ENCODE results near the gene ARHGAP21.

ARHGAP21 gene

GRCh38 chr10:24617771-24618396, 105.8 kb downstream of the ARHGAP21 start:
- no peak overlapping the region for H3K4me3 ChIP-seq (ENCODE audit: low read length)
- no peak for TF ChIP-seq ZNF274 (IDR thresholded peaks at IDR 0.05; ENCODE audit: low read depth, low read length)

GRCh38 chr10:24616536-24616935, 107.2 kb downstream of the ARHGAP21 start:
- no peak for TF ChIP-seq ZNF274 (IDR thresholded peaks at IDR 0.05; ENCODE audit: low read depth, low read length)
- H3K4me3 ChIP-seq (ENCODE audit: low read length) = no peak overlapping the region

- no peak for TF ChIP-seq ZNF274 (IDR thresholded peaks at IDR 0.05; ENCODE audit: low read depth, low read length)
- H3K4me3 ChIP-seq (ENCODE audit: low read length) = no peak overlapping the region
Measured at GRCh38 chr10:24606021-24606420, 117.7 kb downstream of the ARHGAP21 start.

GRCh38 chr10:24605141-24605540, 118.5 kb downstream of the ARHGAP21 start:
- no peak overlapping the region for H3K4me3 ChIP-seq (ENCODE audit: low read length)
- no peak for TF ChIP-seq ZNF274 (IDR thresholded peaks at IDR 0.05; ENCODE audit: low read depth, low read length)

GRCh38 chr10:24603333-24603732, 120.4 kb downstream of the ARHGAP21 start:
- no peak for TF ChIP-seq ZNF274 (IDR thresholded peaks at IDR 0.05; ENCODE audit: low read depth, low read length)

GRCh38 chr10:24597961-24598360, 125.7 kb downstream of the ARHGAP21 start:
- H3K4me3 ChIP-seq (ENCODE audit: low read length) = no peak overlapping the region
- no peak for TF ChIP-seq ZNF274 (IDR thresholded peaks at IDR 0.05; ENCODE audit: low read depth, low read length)

More at GRCh38 chr10:24603333-24603732, 120.4 kb downstream of the ARHGAP21 start:
- no peak overlapping the region for H3K4me3 ChIP-seq (ENCODE audit: low read length)

GRCh38 chr10:24597426-24597825, 126.3 kb downstream of the ARHGAP21 start:
- TF ChIP-seq ZNF274 (IDR thresholded peaks at IDR 0.05; ENCODE audit: low read depth, low read length) = no peak
- H3K4me3 ChIP-seq (ENCODE audit: low read length) = no peak overlapping the region

- no peak for TF ChIP-seq ZNF274 (IDR thresholded peaks at IDR 0.05; ENCODE audit: low read depth, low read length)
- H3K4me3 ChIP-seq (ENCODE audit: low read length) = no peak overlapping the region
Measured at GRCh38 chr10:24596217-24596930, 127.3 kb downstream of the ARHGAP21 start.

GRCh38 chr10:24590697-24591457, 132.8 kb downstream of the ARHGAP21 start:
- TF ChIP-seq ZNF274 (IDR thresholded peaks at IDR 0.05; ENCODE audit: low read depth, low read length) = no peak
- H3K4me3 ChIP-seq (ENCODE audit: low read length) = no peak overlapping the region

- no peak overlapping the region for H3K4me3 ChIP-seq (ENCODE audit: low read length)
- TF ChIP-seq ZNF274 (IDR thresholded peaks at IDR 0.05; ENCODE audit: low read depth, low read length) = no peak
Measured at GRCh38 chr10:24589265-24589664, 134.4 kb downstream of the ARHGAP21 start.

GRCh38 chr10:24579906-24580305, 143.8 kb downstream of the ARHGAP21 start:
- H3K4me3 ChIP-seq (ENCODE audit: low read length) = no peak overlapping the region
- no peak for TF ChIP-seq ZNF274 (IDR thresholded peaks at IDR 0.05; ENCODE audit: low read depth, low read length)

- no peak overlapping the region for H3K4me3 ChIP-seq (ENCODE audit: low read length)
- no peak for TF ChIP-seq ZNF274 (IDR thresholded peaks at IDR 0.05; ENCODE audit: low read depth, low read length)
Measured at GRCh38 chr10:24579448-24579847, 144.2 kb downstream of the ARHGAP21 start.

- no peak for TF ChIP-seq ZNF274 (IDR thresholded peaks at IDR 0.05; ENCODE audit: low read depth, low read length)
- H3K4me3 ChIP-seq (ENCODE audit: low read length) = no peak overlapping the region
Measured at GRCh38 chr10:24575481-24576002, 148.1 kb downstream of the ARHGAP21 start.

GRCh38 chr10:24574578-24575155, 149.0 kb downstream of the ARHGAP21 start:
- H3K4me3 ChIP-seq (ENCODE audit: low read length) = no peak overlapping the region

More at GRCh38 chr10:24574578-24575155, 149.0 kb downstream of the ARHGAP21 start:
- TF ChIP-seq ZNF274 (IDR thresholded peaks at IDR 0.05; ENCODE audit: low read depth, low read length) = no peak
